ENCODE data around the gene ZNF236.

Gene ZNF236

GRCh38 chr18:76846217-76846616, 23.9 kb downstream of the ZNF236 start:
- H3K27ac ChIP-seq: no peak overlapping the region
- TF ChIP-seq, protein P1, sequence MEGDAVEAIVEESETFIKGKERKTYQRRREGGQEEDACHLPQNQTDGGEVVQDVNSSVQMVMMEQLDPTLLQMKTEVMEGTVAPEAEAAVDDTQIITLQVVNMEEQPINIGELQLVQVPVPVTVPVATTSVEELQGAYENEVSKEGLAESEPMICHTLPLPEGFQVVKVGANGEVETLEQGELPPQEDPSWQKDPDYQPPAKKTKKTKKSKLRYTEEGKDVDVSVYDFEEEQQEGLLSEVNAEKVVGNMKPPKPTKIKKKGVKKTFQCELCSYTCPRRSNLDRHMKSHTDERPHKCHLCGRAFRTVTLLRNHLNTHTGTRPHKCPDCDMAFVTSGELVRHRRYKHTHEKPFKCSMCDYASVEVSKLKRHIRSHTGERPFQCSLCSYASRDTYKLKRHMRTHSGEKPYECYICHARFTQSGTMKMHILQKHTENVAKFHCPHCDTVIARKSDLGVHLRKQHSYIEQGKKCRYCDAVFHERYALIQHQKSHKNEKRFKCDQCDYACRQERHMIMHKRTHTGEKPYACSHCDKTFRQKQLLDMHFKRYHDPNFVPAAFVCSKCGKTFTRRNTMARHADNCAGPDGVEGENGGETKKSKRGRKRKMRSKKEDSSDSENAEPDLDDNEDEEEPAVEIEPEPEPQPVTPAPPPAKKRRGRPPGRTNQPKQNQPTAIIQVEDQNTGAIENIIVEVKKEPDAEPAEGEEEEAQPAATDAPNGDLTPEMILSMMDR (conservative IDR thresholded peaks at IDR 0.05): no peak

DNA sequence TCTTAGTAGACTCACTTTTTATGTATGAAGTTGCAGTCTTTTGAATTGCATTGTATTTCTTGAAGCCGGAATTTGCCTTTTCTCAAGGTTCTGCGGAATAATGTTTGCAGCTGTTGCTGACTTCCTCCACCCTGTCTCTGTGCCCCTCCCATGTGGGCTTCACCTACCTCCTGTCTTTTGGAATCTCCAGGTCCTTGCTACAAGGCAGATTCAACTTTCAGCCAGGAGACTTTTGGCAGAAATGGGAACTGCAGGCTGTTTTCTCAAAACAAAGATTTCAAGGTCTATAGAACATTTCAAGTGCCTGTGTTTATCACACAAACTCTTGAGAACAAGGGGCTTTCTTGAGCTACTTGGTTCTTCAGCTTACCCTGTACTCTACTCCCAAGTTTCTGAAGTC, 25.6 kb downstream of the ZNF236 start:
- TF ChIP-seq, protein P1 (conservative IDR thresholded peaks at IDR 0.05): peak; percentile 30
- H3K27ac ChIP-seq: no peak overlapping the region

DNA sequence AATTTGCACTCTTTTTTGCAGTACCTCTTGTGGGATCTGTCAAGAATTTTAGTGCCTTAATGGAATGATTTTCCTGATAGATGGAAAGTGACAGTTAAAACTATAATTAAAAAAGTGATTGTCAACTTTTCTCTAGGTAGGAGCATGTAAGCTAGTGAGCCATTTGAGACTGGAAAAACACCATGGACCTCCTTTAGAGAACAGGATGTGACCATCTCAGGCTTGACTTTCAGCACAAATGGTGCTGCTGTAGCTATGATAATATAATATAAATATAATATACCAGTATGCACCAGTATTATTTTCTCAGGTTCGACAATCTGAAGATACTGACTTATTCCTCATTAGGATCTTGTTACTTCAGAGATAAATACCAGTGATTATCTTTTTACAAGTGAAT, 27.8 kb downstream of the ZNF236 start:
- no peak overlapping the region for H3K27ac ChIP-seq
- TF ChIP-seq, protein P1 (conservative IDR thresholded peaks at IDR 0.05): no peak

DNA sequence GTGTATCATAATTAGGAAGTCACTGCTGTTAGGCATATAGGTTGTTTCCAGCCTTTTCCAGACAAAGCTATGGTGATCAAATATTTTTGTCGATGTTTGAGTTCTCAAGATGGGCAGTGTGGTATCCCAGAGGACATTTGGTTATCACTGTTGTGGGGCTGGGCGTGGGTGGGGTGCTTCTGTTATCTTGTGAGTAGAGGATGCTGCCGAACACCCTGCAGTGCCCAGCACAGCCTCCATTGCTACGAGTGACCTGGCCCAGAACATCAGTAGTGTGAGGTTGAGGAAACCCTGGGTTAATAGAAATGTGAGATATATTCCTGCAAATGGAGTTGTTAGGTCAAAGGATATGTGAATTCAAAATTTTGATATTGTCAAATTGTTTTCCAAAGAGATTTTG, 33.2 kb downstream of the ZNF236 start:
- no peak overlapping the region for H3K27ac ChIP-seq
- TF ChIP-seq, protein P1 (conservative IDR thresholded peaks at IDR 0.05): no peak

DNA sequence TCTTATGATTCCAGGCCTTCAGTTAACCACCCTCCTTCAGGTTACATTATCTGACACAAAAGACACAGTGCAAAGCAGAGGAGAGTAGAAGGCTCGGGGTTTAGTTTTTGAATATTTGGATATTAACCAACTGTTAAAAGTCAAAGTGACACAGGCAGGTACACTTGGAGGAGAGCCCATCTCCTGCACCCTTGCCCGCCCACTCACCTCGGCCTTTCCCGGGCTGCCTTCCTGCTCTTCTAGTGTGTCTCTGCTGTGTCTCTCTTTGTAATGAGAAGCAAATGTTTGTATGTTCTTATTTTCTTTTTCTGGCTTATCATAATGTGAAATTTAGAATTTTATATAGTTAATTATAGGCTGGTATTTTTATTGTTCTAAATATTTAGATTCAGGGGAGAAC, 35.1 kb downstream of the ZNF236 start:
- TF ChIP-seq, protein P1 (conservative IDR thresholded peaks at IDR 0.05): no peak
- peak overlapping the region; percentile 51 for H3K27ac ChIP-seq

DNA sequence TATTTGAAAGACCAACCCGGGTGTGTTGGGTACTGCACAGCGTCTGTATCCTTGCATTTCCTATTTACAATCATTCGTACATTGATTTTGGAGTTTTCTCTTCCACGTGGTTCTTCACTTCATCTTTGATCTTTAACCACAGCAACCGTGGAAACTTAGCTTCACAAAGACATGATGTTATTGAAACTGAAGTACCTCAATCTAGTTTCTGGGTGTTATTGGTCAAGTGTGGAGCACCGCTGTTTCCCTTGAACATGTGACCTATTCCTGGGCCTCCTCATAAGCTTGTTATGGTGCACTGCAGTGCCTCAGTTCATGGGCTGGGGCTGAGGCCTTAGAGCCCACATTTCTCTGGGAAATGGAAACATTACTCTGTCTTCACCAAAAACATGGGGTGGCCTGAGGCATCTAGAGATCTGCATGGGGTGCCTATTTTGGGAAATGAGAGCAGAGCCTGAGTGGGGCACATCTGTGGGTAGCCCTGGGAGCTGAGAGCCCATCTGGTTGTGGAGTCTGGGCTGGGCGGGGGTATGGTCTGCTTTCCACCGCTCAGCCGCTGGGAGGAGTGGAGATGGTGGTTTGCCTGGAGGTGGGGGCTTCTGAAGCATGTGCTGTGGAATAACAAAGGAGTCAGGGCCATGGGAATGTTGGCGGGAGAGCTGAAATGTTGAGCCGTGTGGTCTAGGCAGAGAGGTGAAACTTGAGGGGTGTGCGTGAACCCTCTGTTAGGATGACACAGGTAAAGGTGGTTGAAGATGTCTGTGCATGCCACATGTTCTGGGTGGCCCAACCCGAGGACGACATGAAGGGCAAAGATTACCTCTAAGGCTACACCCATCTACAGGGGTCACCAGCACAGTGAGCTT, 37.4 kb downstream of the ZNF236 start:
- H3K27ac ChIP-seq: no peak overlapping the region
- TF ChIP-seq, protein P1 (conservative IDR thresholded peaks at IDR 0.05): no peak

GRCh38 chr18:76860411-76860810, 38.1 kb downstream of the ZNF236 start:
- H3K27ac ChIP-seq: no peak overlapping the region
- TF ChIP-seq, protein P1 (conservative IDR thresholded peaks at IDR 0.05): no peak
